ENCODE measurements around the gene TRIM7. TPM values are rescaled to one million over a fixed set of nuclear protein-coding genes. Genes with fewer than 3 reads are reported as not detected.
A peak's percentile ranks its signal among the peaks of the same experiment; 100 is the strongest.

Gene TRIM7
- total and polyA plus RNA-seq, 9 of the 15 experiments (the other 6 are each of a cell fraction or from before 2014, with no cell fraction given) = 2.6 to 14.9 (median 8.9) TPM

- TF ChIP-seq HMGXB4 (CRISPR knock-in tag; IDR thresholded peaks at IDR 0.05) (no peak; the same call in 1 of the 2 replicates), NCOA2 (IDR thresholded peaks at IDR 0.05; ENCODE audit: partially characterized antibody in 2 of 2) (no peak), KLF1 (tag; IDR thresholded peaks at IDR 0.05) (peak; percentile 83), PRMT5 (CRISPR knock-in tag; IDR thresholded peaks at IDR 0.05) (no peak), CREB3 (tag; conservative IDR thresholded peaks at IDR 0.05; ENCODE audit: low read depth) (no peak), LARP7 (IDR thresholded peaks at IDR 0.05) (no peak), ZZZ3 (IDR thresholded peaks at IDR 0.05) (peak; percentile 97), ZNF639 (CRISPR knock-in tag; conservative IDR thresholded peaks at IDR 0.05 in 1 of 2, IDR thresholded peaks at IDR 0.05 in 1 of 2) (peak in 1 of 2 experiments; percentile 99; a peak in 2 of 4 replicates), KLF13 (tag; IDR thresholded peaks at IDR 0.05; ENCODE audit: borderline replicate concordance, low read depth) (peak; percentile 82), ZNF518B (CRISPR knock-in tag; IDR thresholded peaks at IDR 0.05) (no peak), JUND (IDR thresholded peaks at IDR 0.05; ENCODE audit: borderline replicate concordance, low read depth, low read length) (peak; percentile 49), JUND (tag; IDR thresholded peaks at IDR 0.05; ENCODE audit: borderline replicate concordance, low read depth, low read length) (no peak; the same call in 2 of the 3 replicates), SAP30 (IDR thresholded peaks at IDR 0.05; ENCODE audit: borderline replicate concordance, insufficient read depth, low read depth, low read length, poor library complexity, severe bottlenecking) (peak; percentile 66), LCOR (CRISPR knock-in tag; IDR thresholded peaks at IDR 0.05) (peak; percentile 82; the same call in 1 of the 2 replicates), HMG20B (CRISPR knock-in tag; IDR thresholded peaks at IDR 0.05) (no peak), L3MBTL2 (IDR thresholded peaks at IDR 0.05) (no peak), RB1 (IDR thresholded peaks at IDR 0.05; ENCODE audit: low read depth) (peak; percentile 74), CBFA2T3 (IDR thresholded peaks at IDR 0.05) (no peak; the same call in 1 of the 2 replicates), NEUROD1 (IDR thresholded peaks at IDR 0.05; ENCODE audit: borderline replicate concordance, low read depth, low read length, partially characterized antibody) (peak; percentile 15), ZNF143 (CRISPR knock-in tag; IDR thresholded peaks at IDR 0.05) (0 out of 2 replicates have a peak, but pooled peaks have one; percentile 15)
Observed at GRCh38 chr5:181223058-181223728, 18.2 kb upstream of the TRIM7 start, which contains the start of gene TRIM41 (continued).
